IPS-20b (cell line): ENCODE measurements around the gene TTC17.
"Not testable (repeated sequence)": the region's sequence is repeated elsewhere in the genome, so short reads cannot be mapped to it uniquely, and the experiment has no call there.

Source experiments
- H3K27ac ChIP-seq: one replicate; pipeline ENCODE4 v1.5.1; 2013; ENCODE audit warnings: low read length
- H3K27me3 ChIP-seq: 2 replicates; pipeline ENCODE4 v1.6.1; 2013; ENCODE audit warnings: mild to moderate bottlenecking, low read length, inconsistent platforms; ENCODE audit not compliant: insufficient read depth
- H3K36me3 ChIP-seq: 2 replicates; pipeline ENCODE4 v1.6.1; 2013; ENCODE audit warnings: low read depth, mild to moderate bottlenecking, inconsistent platforms, low read length, moderate library complexity; ENCODE audit not compliant: insufficient read depth
- H3K4me1 ChIP-seq: 2 replicates; pipeline ENCODE4 v1.6.1; 2013; ENCODE audit warnings: mild to moderate bottlenecking, control low read depth, inconsistent platforms, low read length, moderate library complexity; ENCODE audit not compliant: insufficient read depth
- H3K4me3 ChIP-seq: 2 replicates; pipeline ENCODE4 v1.5.1; 2013; ENCODE audit warnings: mild to moderate bottlenecking, low read length, inconsistent platforms
- H3K9ac ChIP-seq: 2 replicates; pipeline ENCODE4 v1.6.1; 2013; ENCODE audit warnings: low read depth, mild to moderate bottlenecking, inconsistent platforms, low read length, moderate library complexity
- H3K9me3 ChIP-seq: 2 replicates; pipeline ENCODE4 v1.6.1; 2013; ENCODE audit warnings: mild to moderate bottlenecking, low read depth, low read length, inconsistent platforms; ENCODE audit not compliant: insufficient read depth

Gene TTC17

DNA sequence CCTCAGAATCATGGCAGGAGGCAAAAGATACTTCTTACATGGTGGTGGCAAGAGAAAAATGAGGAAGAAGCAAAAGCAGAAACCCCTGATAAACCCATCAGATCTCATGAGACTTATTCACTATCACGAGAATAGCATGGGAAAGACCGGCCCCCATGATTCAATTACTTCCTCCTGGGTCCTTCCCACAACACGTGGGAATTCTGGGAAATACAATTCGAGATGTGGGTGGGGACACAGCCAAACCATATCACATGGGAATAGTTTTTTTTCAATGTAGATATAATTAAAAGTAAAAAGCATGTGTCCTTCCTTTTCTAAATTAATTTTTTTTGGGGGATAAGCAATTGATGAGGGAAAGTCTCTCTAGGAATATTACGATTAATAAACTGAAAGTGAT is 118.8 kb downstream of the TTC17 start:
- not testable (repeated sequence) for H3K4me3 ChIP-seq, H3K27ac ChIP-seq, H3K9ac ChIP-seq, H3K27me3 ChIP-seq, H3K4me1 ChIP-seq
- Histone ChIP-seq H3K36me3 (peaks cover 18% of the 10 kb centered on the region), H3K9me3 (peaks cover 25% of the 10 kb centered on the region)

DNA sequence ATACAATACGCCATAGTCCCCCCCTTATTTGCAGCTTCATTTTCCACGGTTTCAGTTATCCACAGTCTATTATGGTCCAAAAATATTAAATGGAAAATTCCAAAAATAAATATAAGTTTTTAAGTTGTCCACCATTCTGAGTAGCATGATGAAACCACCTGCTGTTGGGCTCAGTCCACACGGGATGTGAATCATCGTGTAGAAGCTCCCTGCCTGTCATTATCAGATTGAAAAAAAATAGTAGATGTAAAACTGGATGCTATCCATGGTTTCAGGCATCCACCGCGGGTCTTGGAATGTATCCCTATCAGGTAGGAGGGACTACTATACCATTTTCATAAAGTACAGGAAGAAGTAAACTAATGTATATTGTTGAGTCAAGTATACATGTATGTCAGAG is 127.4 kb downstream of the TTC17 start:
- Histone ChIP-seq H3K27ac (no peak overlapping the region), H3K4me1 (no peaks in the 10 kb centered on the region), H3K27me3 (no peaks in the 10 kb centered on the region), H3K9me3 (no peaks in the 10 kb centered on the region), H3K9ac (no peak overlapping the region), H3K4me3 (no peak overlapping the region), H3K36me3 (peaks cover 28% of the 10 kb centered on the region)

DNA sequence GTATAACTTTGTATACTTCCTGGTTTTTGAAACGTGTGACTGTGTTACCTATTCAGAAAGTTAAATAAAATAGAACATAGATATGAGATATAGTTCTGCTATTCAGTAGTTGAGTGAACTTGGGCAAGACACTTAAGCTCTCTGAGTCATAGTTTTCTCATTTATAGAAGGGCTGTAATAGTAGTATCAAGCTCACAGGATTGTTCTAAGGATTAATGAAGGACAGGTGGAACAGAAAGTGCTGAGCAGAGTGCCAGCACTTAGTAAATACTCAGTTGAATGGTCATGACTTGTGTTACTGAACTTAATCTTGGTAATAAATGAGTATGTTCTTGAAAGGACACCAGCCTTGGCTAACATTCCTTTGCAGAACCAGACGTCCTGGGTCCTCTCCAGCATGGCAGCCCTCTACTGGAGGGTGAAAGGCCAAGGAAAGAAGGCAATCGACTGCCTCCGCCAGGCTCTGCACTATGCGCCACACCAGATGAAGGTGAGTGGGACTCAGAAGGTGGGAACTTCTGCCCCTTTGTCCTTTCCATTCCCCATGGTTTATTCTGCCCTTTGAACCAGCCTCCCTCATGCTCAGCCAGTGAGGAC is 131.2 kb downstream of the TTC17 start:
- no peaks in the 10 kb centered on the region for H3K27me3 ChIP-seq
- H3K36me3 ChIP-seq, result peaks cover 52% of the 10 kb centered on the region
- H3K9me3 ChIP-seq, result no peaks in the 10 kb centered on the region
- H3K9ac ChIP-seq, result no peak overlapping the region
- no peak overlapping the region for H3K27ac ChIP-seq
- H3K4me3 ChIP-seq, result no peak overlapping the region
- no peaks in the 10 kb centered on the region for H3K4me1 ChIP-seq

DNA sequence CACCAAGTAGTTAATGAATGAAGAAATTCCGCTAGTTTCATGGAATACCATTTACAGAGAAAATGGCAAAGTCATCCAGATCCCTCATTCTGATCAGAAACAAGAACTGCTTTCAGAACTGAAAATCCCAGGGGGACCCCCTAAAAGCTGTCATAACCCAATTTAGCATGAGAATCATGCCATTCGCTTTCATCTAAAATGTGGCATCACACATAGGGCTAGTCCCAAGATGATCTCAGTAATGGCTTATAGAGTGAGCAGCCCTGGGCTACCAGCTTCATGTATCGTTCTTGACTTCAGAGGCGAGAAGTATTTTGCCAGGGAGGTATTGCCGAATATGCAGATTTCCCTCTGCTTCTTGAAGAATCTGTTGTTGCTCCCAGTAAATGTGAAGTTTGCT is 134.0 kb downstream of the TTC17 start:
- Histone ChIP-seq H3K27me3 (no peaks in the 10 kb centered on the region), H3K4me3 (no peak overlapping the region), H3K9me3 (no peaks in the 10 kb centered on the region), H3K4me1 (no peaks in the 10 kb centered on the region), H3K27ac (no peak overlapping the region), H3K36me3 (peaks cover 49% of the 10 kb centered on the region), H3K9ac (no peak overlapping the region)

DNA sequence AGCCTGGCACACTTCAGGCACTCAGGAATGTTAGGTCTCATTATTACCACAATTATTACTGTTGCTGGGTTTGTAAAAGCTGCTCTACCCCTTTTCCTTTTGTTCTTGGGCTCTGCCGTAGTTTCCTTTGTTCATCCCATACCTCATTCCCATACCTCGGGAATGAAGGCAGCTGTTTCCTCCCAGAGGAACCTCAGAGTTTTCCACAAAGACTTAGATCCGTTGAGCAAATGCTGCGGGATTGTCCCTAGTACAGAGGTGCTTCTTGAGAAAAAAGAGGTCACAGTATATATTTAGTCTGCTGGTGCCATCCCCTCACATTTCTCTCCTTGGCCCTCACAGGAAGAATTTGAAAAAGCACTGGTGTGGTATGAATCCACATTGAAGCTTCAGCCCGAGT is 134.7 kb downstream of the TTC17 start:
- peaks cover 49% of the 10 kb centered on the region for H3K36me3 ChIP-seq
- H3K27me3 ChIP-seq, result no peaks in the 10 kb centered on the region
- no peak overlapping the region for H3K4me3 ChIP-seq
- H3K9me3 ChIP-seq, result no peaks in the 10 kb centered on the region
- no peak overlapping the region for H3K9ac ChIP-seq
- no peak overlapping the region for H3K27ac ChIP-seq
- H3K4me1 ChIP-seq, result no peaks in the 10 kb centered on the region

DNA sequence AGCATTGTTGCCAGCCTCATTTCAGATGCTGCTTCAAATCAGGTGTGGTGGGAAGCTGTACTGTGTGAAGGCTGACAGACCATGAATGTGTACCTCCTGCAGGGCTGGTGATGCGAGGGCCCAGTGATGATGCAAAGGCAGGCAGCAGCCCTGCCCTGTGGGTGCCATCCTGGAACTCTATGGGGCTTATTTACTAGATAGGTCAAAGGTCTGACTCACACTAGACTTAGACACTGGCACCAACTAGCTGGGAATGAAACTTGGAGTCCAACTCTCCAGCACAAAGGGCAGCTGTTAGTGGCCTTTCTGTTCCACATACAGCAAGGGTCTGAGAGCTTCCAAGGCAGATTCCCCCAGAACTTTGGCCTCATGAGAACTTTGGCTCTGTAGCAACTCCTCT is 138.4 kb downstream of the TTC17 start:
- peaks cover 26% of the 10 kb centered on the region for H3K36me3 ChIP-seq
- H3K9ac ChIP-seq, result no peak overlapping the region
- no peak overlapping the region for H3K4me3 ChIP-seq
- no peaks in the 10 kb centered on the region for H3K27me3 ChIP-seq
- H3K4me1 ChIP-seq, result no peaks in the 10 kb centered on the region
- no peak overlapping the region for H3K27ac ChIP-seq
- H3K9me3 ChIP-seq, result no peaks in the 10 kb centered on the region

DNA sequence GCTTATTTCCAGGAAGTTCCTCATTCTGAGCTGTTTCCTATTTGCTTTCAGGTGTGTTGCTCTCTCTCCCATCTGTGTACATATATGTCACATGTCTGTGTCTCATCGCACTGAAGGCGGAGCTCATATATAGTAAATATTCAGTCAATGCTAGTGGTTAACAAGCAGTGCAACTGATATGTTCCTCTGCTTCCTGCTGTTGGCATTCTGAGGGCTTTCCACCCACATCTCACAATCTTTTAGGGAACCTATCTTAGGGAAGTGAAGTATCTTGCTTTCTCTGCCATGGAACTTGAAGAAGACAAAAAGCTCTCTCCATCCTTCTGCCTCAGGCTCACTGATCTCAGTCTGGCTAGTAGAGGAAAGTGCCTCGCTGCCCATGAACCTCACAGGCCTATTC is 139.8 kb downstream of the TTC17 start:
- H3K27me3 ChIP-seq, result no peaks in the 10 kb centered on the region
- no peak overlapping the region for H3K4me3 ChIP-seq
- no peak overlapping the region for H3K9ac ChIP-seq
- no peak overlapping the region for H3K27ac ChIP-seq
- no peaks in the 10 kb centered on the region for H3K9me3 ChIP-seq
- peaks cover 16% of the 10 kb centered on the region for H3K36me3 ChIP-seq
- H3K4me1 ChIP-seq, result no peaks in the 10 kb centered on the region

DNA sequence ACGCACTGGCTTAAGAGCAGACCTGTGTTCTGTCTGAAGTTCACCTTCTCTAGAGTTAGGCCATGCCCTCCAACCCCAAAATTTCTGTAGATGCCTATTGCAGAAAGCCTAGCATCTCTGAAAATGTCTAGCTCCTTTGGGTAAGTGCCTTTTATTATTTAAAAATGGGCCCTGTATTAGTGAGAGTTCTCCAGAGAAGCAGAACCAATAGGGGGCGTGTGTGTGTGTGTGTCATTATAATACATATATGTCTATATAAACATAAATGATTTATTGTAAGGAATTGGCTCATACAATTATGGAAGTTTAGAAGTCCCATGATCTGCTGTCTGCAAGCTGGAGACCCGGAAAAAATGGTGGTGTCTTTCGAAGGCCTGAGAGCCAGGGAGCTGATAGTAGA is 144.7 kb downstream of the TTC17 start:
- H3K9me3 ChIP-seq, result no peaks in the 10 kb centered on the region
- no peak overlapping the region for H3K4me3 ChIP-seq
- no peaks in the 10 kb centered on the region for H3K4me1 ChIP-seq
- no peak overlapping the region for H3K9ac ChIP-seq
- H3K27ac ChIP-seq, result no peak overlapping the region
- no peaks in the 10 kb centered on the region for H3K27me3 ChIP-seq
- no peaks in the 10 kb centered on the region for H3K36me3 ChIP-seq

DNA sequence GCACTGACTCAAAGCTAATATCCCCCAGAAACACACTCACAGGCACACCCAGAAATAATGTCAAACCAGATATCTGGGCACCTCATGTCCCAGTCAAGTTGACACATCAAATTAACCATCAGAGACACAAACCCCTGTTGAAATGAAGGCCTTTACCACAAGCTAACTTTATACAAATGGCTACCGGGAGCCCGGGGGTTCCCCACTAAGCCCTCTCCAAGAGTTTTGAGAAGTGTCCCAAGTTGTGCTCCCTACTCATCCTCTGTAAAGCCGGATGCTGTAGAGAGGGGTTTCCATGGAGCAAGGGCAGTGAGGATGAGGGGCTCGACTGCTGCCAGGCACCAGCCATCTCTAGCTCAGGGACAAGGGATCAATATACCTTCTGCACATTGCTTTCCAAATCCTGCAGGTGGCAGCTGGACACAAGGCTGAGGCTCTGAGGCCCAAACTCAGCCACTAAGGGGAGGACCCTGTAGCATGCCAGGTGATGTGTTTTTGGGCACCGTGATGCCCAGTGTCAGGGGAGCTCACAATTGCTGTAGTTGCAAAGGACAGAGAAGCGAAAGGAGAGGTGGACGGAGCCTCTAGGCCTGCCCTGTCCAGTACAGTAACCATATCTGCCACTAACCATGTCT is 145.7 kb downstream of the TTC17 start:
- Histone ChIP-seq H3K36me3 (no peaks in the 10 kb centered on the region), H3K27me3 (no peaks in the 10 kb centered on the region), H3K4me3 (no peak overlapping the region), H3K4me1 (no peaks in the 10 kb centered on the region), H3K9me3 (no peaks in the 10 kb centered on the region), H3K27ac (no peak overlapping the region), H3K9ac (no peak overlapping the region)

DNA sequence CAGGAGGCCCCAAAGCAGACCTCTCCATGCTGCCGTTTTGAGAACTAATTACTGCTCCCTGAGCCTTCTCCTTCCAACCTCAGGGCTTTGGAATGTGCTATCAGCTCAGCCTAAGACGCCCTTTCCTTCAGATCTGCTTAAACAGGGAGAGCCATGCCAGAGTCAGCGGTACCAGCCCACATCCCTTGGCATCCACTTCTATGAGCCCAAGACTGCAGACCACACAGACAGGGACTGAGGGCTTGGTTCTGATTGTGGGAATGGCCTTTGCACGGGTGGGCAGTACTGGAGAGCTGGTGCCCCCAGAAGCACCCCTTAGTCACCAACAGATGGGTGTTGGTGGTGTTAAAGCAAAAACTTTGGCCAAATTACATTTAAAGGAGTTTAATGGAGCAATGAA is 146.5 kb downstream of the TTC17 start:
- Histone ChIP-seq H3K27ac (no peak overlapping the region), H3K9me3 (no peaks in the 10 kb centered on the region), H3K9ac (no peak overlapping the region)

DNA sequence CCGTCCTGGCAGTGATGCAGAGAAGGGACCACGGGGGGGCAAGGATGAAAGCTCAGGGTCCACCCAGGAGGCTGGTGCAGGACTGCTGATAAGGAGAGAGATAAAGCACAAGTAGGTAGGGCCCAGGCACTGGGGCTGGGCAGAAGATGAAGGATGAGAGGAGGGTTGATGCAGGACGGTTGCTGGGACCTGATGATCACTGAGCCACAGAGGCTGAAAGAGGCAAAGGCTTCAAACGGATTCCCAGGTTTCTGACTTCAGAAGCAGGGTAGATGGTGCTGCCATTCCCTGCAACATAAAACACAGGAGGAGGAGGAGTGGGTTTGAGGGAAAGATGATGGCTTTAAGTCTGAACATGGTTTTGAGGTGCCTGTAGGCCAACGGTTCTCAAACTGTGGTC is 148.5 kb downstream of the TTC17 start:
- H3K9me3 ChIP-seq, result no peaks in the 10 kb centered on the region
- H3K4me1 ChIP-seq, result no peaks in the 10 kb centered on the region
- no peak overlapping the region for H3K4me3 ChIP-seq
- H3K9ac ChIP-seq, result no peak overlapping the region
- H3K36me3 ChIP-seq, result no peaks in the 10 kb centered on the region
- no peak overlapping the region for H3K27ac ChIP-seq
- no peaks in the 10 kb centered on the region for H3K27me3 ChIP-seq

More for the DNA sequence above, 146.5 kb downstream of the TTC17 start:
- Histone ChIP-seq H3K4me3 (no peak overlapping the region), H3K27me3 (no peaks in the 10 kb centered on the region), H3K36me3 (no peaks in the 10 kb centered on the region), H3K4me1 (no peaks in the 10 kb centered on the region)

DNA sequence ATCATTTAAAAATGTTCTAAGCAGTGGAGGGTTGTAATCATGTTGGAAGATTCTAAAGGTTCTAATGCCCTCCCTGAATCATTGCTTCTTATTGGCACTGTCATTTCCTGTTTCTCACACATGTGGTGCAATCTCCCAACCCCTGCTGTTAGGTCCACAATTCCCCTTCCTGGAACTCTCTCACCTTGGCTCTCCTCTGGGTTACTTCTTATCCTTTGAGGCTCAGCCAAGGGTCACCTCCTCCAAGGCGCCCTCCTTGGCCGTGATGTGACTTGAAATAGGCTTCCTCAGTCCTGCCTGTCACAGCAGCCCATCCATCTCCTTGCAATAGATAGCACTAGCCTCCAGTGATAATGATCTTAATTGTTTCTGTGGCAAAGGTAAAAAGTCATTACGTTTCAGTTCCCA is 149.8 kb downstream of the TTC17 start:
- H3K27ac ChIP-seq, result no peak overlapping the region
- H3K9ac ChIP-seq, result no peak overlapping the region
- H3K9me3 ChIP-seq, result no peaks in the 10 kb centered on the region
- no peak overlapping the region for H3K4me3 ChIP-seq
- no peaks in the 10 kb centered on the region for H3K36me3 ChIP-seq
- no peaks in the 10 kb centered on the region for H3K27me3 ChIP-seq
- H3K4me1 ChIP-seq, result no peaks in the 10 kb centered on the region
